Measurements from ENCODE around the gene KCNG2. TPM values are rescaled to one million over a fixed set of nuclear protein-coding genes. Genes with fewer than 3 reads are reported as not detected.

Gene KCNG2
- total and polyA plus RNA-seq, 2 of the 13 experiments (the other 11 are each of a cell fraction or from before 2014, with no cell fraction given): not detected

GRCh38 chr18:79903787-79904356 lies 106.1 kb downstream of the KCNG2 start (continued):
- TF ChIP-seq KIAA2018 (CRISPR knock-in tag; IDR thresholded peaks at IDR 0.05; ENCODE audit: borderline replicate concordance) (no peak), ZBTB49 (CRISPR knock-in tag; IDR thresholded peaks at IDR 0.05; ENCODE audit: borderline replicate concordance) (no peak)

Data from HepG2 (cell line).